Trophoblast cell (in vitro differentiated cells and primary cell): ENCODE results near the gene FAM161B.
"Not testable (repeated sequence)": the region's sequence is repeated elsewhere in the genome, so short reads cannot be mapped to it uniquely, and the experiment has no call there.

Experiments
- DNase-seq, 2 donors: peaks; one replicate each; pipeline ENCODE4 v3.0.0-alpha.2; 2016
- H2AFZ ChIP-seq: 2 replicates; pipeline ENCODE4 v1.6.1; 2013; ENCODE audit warnings: low read length, moderate library complexity, mild to moderate bottlenecking; ENCODE audit not compliant: insufficient read depth, poor library complexity
- H2AK5ac ChIP-seq: 2 replicates; pipeline ENCODE4 v1.6.1; 2013; ENCODE audit warnings: mild to moderate bottlenecking, low read length
- H2BK120ac ChIP-seq: 2 replicates; pipeline ENCODE4 v1.6.1; 2013; ENCODE audit warnings: low read length, mild to moderate bottlenecking, moderate library complexity; ENCODE audit not compliant: insufficient read depth, poor library complexity
- H2BK12ac ChIP-seq: 2 replicates; pipeline ENCODE4 v1.6.1; 2013; ENCODE audit warnings: mild to moderate bottlenecking, low read length, moderate library complexity
- H2BK5ac ChIP-seq: 2 replicates; pipeline ENCODE4 v1.6.1; 2013; ENCODE audit warnings: low read length, low read depth, moderate library complexity, mild to moderate bottlenecking; ENCODE audit not compliant: poor library complexity
- H3K14ac ChIP-seq: 2 replicates; pipeline ENCODE4 v1.6.1; 2013; ENCODE audit warnings: mild to moderate bottlenecking, low read length
- H3K18ac ChIP-seq: 2 replicates; pipeline ENCODE4 v1.6.1; 2013; ENCODE audit warnings: mild to moderate bottlenecking, low read length
- H3K23ac ChIP-seq: 2 replicates; pipeline ENCODE4 v1.6.1; 2013; ENCODE audit warnings: low read length
- H3K27ac ChIP-seq: 2 replicates; pipeline ENCODE4 v1.5.1; 2013; ENCODE audit warnings: low read depth, mild to moderate bottlenecking, inconsistent platforms, low read length, moderate library complexity
- H3K27me3 ChIP-seq: 2 replicates; pipeline ENCODE4 v1.6.1; 2013; ENCODE audit warnings: inconsistent platforms, mild to moderate bottlenecking, low read length, moderate library complexity; ENCODE audit not compliant: insufficient read depth
- H3K36me3 ChIP-seq, 2 experiments: 1 replicate in 1 of 2; 2 replicates in 1 of 2; pipeline ENCODE4 v1.6.1; 2013; ENCODE audit warnings: low read length in 2 of 2, mild to moderate bottlenecking in 2 of 2, moderate library complexity in 1 of 2; ENCODE audit not compliant: insufficient read depth in 2 of 2, control insufficient read depth in 1 of 2
- H3K4ac ChIP-seq: 2 replicates; pipeline ENCODE4 v1.6.1; 2013; ENCODE audit warnings: low read depth, mild to moderate bottlenecking, low read length, moderate library complexity
- H3K4me1 ChIP-seq, 2 experiments: 1 replicate in 1 of 2; 2 replicates in 1 of 2; pipeline ENCODE4 v1.6.1; 2013; ENCODE audit warnings: low read length in 2 of 2, mild to moderate bottlenecking in 2 of 2, moderate library complexity in 1 of 2; ENCODE audit not compliant: insufficient read depth in 2 of 2, control insufficient read depth in 1 of 2
- H3K4me2 ChIP-seq: 2 replicates; pipeline ENCODE4 v1.6.1; 2013; ENCODE audit warnings: inconsistent platforms, mild to moderate bottlenecking, low read length, moderate library complexity
- H3K4me3 ChIP-seq: 2 replicates; pipeline ENCODE4 v1.5.1; 2013; ENCODE audit warnings: mild to moderate bottlenecking, low read depth, low read length, inconsistent platforms
- H3K79me1 ChIP-seq: one replicate; pipeline ENCODE4 v1.6.1; 2013; ENCODE audit warnings: low read length
- H3K79me2 ChIP-seq: 2 replicates; pipeline ENCODE4 v1.6.1; 2013; ENCODE audit warnings: low read length, mild to moderate bottlenecking; ENCODE audit not compliant: control insufficient read depth, insufficient read depth, poor library complexity
- H3K9ac ChIP-seq: 2 replicates; pipeline ENCODE4 v1.6.1; 2013; ENCODE audit warnings: mild to moderate bottlenecking, low read length
- H3K9me3 ChIP-seq: 2 replicates; pipeline ENCODE4 v1.6.1; 2013; ENCODE audit warnings: low read depth, mild to moderate bottlenecking, control low read depth, inconsistent platforms, low read length; ENCODE audit not compliant: insufficient read depth
- H4K12ac ChIP-seq: 2 replicates; pipeline ENCODE4 v1.6.1; 2013; ENCODE audit warnings: low read depth, mild to moderate bottlenecking, low read length, moderate library complexity
- H4K8ac ChIP-seq: 2 replicates; pipeline ENCODE4 v1.6.1; 2013; ENCODE audit warnings: low read depth, mild to moderate bottlenecking, low read length, moderate library complexity
- H4K91ac ChIP-seq: one replicate; pipeline ENCODE4 v1.6.1; 2013; ENCODE audit warnings: low read depth, mild to moderate bottlenecking, low read length, moderate library complexity
- WGBS: extraction: QIAGEN DNeasy Blood & Tissue Kit; methylation state at CpG from one replicate; pipeline ENCODE4 v1.1.7; 2013; ENCODE audit warnings: missing lambda C conversion rate; ENCODE audit not compliant: insufficient read length, insufficient coverage; ENCODE audit errors: extremely low coverage; 5-methylcytosine and 5-hydroxymethylcytosine counted together

Gene FAM161B

DNA sequence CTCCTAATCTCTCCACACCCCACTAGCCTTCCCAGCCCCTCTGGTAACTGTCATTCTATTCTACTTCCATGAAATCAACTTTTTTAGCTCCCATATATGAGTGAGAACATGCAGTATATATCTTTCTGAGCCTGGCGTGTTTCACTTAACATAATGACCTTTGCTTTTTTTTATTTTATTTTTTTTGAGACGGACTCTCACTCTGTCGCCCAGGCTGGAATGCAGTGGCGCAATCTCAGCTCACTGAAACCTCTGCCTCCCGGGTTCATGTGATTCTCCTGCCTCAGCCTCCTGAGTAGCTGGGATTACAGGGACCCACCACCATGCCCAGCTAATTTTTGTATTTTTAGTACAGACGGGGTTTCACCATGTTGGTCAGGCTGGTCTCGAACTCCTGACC is 38.8 kb upstream of the FAM161B start:
- H3K4me1 ChIP-seq, H3K23ac ChIP-seq, H3K27ac ChIP-seq, H4K91ac ChIP-seq, H3K79me2 ChIP-seq, H3K14ac ChIP-seq, DNase-seq, H3K18ac ChIP-seq, H2BK5ac ChIP-seq, H2BK120ac ChIP-seq, H2AK5ac ChIP-seq, H3K79me1 ChIP-seq, H3K9me3 ChIP-seq, H3K36me3 ChIP-seq, H4K8ac ChIP-seq, H4K12ac ChIP-seq, H3K27me3 ChIP-seq, H3K4ac ChIP-seq, H2AFZ ChIP-seq, H3K4me3 ChIP-seq, H2BK12ac ChIP-seq, H3K4me2 ChIP-seq, H3K9ac ChIP-seq: not testable (repeated sequence)
- no CpG with 5 or more reads among the region's 7 CpGs for WGBS

DNA sequence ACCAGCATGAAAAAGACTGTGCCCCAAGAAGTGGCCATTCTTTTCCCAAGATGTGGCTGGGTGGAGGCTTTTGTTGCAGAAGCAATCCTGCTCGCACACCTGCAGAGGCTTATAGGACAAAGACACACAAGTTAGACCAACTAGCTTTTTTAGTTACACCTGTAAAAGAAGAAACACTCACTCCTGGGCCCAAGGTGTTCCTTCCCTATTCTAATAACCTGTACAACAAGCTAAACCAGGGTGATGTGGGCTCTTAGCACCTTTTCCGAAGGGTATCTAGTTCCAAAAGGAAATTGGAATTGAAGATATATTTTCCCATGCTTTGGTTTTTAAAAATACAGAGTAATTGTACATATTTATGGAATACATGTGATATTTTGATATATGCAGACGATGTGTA is 38.2 kb upstream of the FAM161B start:
- no peak overlapping the region for H2BK5ac ChIP-seq

GRCh38 chr14:73977896-73978295 is 28.0 kb upstream of the FAM161B start:
- no peak overlapping the region for H3K14ac ChIP-seq
- no peak overlapping the region for H3K4me3 ChIP-seq
- no peak overlapping the region for H3K9ac ChIP-seq
- no peaks in the 10 kb centered on the region for H3K79me2 ChIP-seq
- H2BK12ac ChIP-seq = no peak overlapping the region
- H3K27me3 ChIP-seq = no peaks in the 10 kb centered on the region
- no peak for DNase-seq
- H2AFZ ChIP-seq = no peak overlapping the region
- H2BK5ac ChIP-seq = no peak overlapping the region
- no peak overlapping the region for H3K4me2 ChIP-seq
- no peak overlapping the region for H3K4ac ChIP-seq
- H4K12ac ChIP-seq = no peak overlapping the region
- H3K79me1 ChIP-seq = no peaks in the 10 kb centered on the region
- no peak overlapping the region for H2AK5ac ChIP-seq
- H3K4me1 ChIP-seq = no peaks in the 10 kb centered on the region
- no peak overlapping the region for H4K8ac ChIP-seq
- no CpG with 5 or more reads among the region's 4 CpGs for WGBS
- H2BK120ac ChIP-seq = no peak overlapping the region
- H3K36me3 ChIP-seq = peaks cover 3 to 4% of the 10 kb centered on the region in 2 experiments
- no peak overlapping the region for H3K18ac ChIP-seq
- H4K91ac ChIP-seq = no peak overlapping the region
- H3K27ac ChIP-seq = no peak overlapping the region
- no peak overlapping the region for H3K23ac ChIP-seq
- H3K9me3 ChIP-seq = no peaks in the 10 kb centered on the region

More for the DNA sequence above, 38.2 kb upstream of the FAM161B start:
- Histone ChIP-seq H3K4ac (no peak overlapping the region), H2AFZ (no peak overlapping the region), H3K4me3 (no peak overlapping the region), H3K18ac (no peak overlapping the region), H2AK5ac (no peak overlapping the region), H3K36me3 (peaks cover 0 to 4% of the 10 kb centered on the region in 2 experiments), H3K9me3 (no peaks in the 10 kb centered on the region), H3K27me3 (no peaks in the 10 kb centered on the region), H2BK12ac (no peak overlapping the region), H3K9ac (no peak overlapping the region), H3K4me2 (no peak overlapping the region), H3K79me1 (no peaks in the 10 kb centered on the region), H3K4me1 (no peaks in the 10 kb centered on the region), H3K23ac (no peak overlapping the region), H3K79me2 (no peaks in the 10 kb centered on the region), H4K91ac (no peak overlapping the region), H3K14ac (no peak overlapping the region), H4K8ac (no peak overlapping the region), H4K12ac (no peak overlapping the region), H3K27ac (no peak overlapping the region), H2BK120ac (no peak overlapping the region)
- DNase-seq = no peak
- no CpG with 5 or more reads among the region's 3 CpGs for WGBS

GRCh38 chr14:73976125-73976524 is 26.2 kb upstream of the FAM161B start:
- Histone ChIP-seq H3K4me3 (no peak overlapping the region), H3K79me1 (no peaks in the 10 kb centered on the region), H3K27me3 (no peaks in the 10 kb centered on the region), H2BK12ac (no peak overlapping the region), H3K4me1 (no peaks in the 10 kb centered on the region), H2BK5ac (no peak overlapping the region), H3K4ac (no peak overlapping the region), H3K9ac (no peak overlapping the region), H3K27ac (no peak overlapping the region), H4K8ac (no peak overlapping the region), H2BK120ac (no peak overlapping the region), H3K79me2 (no peaks in the 10 kb centered on the region), H2AK5ac (no peak overlapping the region), H3K4me2 (no peak overlapping the region), H3K18ac (no peak overlapping the region), H4K91ac (no peak overlapping the region), H2AFZ (no peak overlapping the region), H4K12ac (no peak overlapping the region), H3K23ac (no peak overlapping the region), H3K36me3 (peaks cover 7% of the 10 kb centered on the region in 2 experiments), H3K9me3 (no peaks in the 10 kb centered on the region), H3K14ac (no peak overlapping the region)
- DNase-seq = no peak
- no CpG with 5 or more reads among the region's 6 CpGs for WGBS
